GM15510 (cell line): ENCODE data around the gene ORM2.

Source experiments
- POLR2A ChIP-seq: IDR thresholded peaks from 3 replicates; pipeline ENCODE4 v1.6.1; 2011; ENCODE audit warnings: borderline replicate concordance; ENCODE audit not compliant: insufficient read length; ENCODE audit errors: extremely low read depth

Gene ORM2

GRCh38 chr9:114349713-114350480 is 20.2 kb downstream of the ORM2 start:
- TF ChIP-seq POLR2A, result no peak

DNA sequence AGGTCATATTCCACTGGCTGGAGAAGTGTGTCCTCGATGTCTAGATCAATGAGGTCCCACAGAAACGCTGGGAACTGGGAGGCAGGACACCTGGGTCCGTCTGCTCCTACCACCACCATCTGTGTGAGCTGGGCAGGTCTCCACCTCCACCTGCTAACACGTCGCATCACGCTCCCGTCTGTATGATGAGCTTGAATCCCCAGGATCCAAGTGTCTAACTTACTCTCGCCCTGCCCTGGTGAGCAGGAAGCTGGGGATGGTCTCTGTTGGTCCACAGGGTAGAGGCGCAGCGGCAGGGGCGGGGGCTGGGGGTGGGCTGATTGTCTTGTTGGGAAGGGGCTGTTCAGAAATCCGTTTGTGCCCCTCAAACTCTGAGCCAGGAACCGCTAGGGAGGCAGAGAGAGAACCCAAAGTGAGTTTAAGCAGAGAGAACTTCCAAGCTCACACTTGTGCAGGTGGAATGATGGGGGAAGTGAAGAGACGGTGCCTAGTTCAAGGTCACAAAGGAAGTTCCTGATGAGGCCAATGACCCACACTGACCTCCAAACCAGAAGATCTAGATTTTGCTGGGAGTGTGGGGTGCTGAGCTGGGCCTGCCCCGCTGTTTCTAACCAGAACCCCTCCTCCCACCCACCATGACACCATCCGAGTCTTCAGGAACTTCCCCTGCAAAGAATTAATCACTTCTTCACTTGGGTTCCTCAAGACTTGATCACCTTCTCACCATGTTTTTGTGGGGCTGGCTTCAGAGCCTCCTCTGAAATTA is 21.1 kb downstream of the ORM2 start:
- TF ChIP-seq POLR2A, result no peak

GRCh38 chr9:114351932-114352331 is 22.3 kb downstream of the ORM2 start:
- TF ChIP-seq POLR2A, result no peak

GRCh38 chr9:114355821-114356220 is 26.2 kb downstream of the ORM2 start:
- no peak for TF ChIP-seq POLR2A

DNA sequence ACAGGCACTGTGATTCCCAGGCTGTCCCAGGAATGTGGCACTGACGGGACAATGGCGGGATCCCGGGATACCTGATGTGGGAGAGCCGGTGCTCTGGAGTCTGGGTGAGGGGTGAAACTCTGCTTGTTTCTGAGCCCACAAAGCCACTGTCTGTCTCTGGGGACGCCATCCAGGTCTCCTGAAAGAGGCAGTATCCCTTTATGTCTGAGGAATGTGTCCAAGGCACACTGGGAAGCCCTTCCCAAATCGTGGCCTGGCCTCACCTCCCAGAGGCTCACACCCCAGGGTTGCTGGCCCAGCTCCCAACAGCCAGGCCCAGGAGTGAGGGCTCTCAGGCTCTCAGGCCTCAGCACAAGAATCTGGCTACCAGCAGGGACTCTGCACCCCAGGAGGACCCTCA is 27.1 kb downstream of the ORM2 start:
- no peak for TF ChIP-seq POLR2A

GRCh38 chr9:114357360-114357759 is 27.7 kb downstream of the ORM2 start:
- no peak for TF ChIP-seq POLR2A

GRCh38 chr9:114357911-114358328 is 28.3 kb downstream of the ORM2 start:
- no peak for TF ChIP-seq POLR2A

GRCh38 chr9:114359801-114360200 is 30.1 kb downstream of the ORM2 start:
- no peak for TF ChIP-seq POLR2A

GRCh38 chr9:114361542-114361941 is 31.9 kb downstream of the ORM2 start:
- TF ChIP-seq POLR2A, result no peak

DNA sequence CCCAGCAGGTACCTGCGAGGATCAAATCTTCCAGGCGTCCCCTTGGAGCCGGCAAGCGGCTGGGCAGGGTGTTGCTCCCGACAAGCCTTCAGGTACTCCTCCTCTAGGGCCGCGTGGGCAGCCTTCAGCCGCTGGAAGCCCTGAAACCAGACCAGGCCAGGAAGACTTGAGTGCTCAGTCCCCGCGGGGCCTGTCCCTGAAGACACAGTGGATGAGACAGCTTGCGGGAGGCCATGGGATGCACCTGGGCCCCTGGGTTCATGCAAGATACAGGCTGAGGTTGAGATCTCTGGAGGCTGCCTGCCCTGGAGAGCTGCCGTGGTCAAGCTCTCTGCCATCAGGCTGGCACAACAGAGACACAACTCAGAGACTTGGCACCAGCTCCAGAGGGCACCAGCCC is 32.7 kb downstream of the ORM2 start:
- TF ChIP-seq POLR2A, result no peak

DNA sequence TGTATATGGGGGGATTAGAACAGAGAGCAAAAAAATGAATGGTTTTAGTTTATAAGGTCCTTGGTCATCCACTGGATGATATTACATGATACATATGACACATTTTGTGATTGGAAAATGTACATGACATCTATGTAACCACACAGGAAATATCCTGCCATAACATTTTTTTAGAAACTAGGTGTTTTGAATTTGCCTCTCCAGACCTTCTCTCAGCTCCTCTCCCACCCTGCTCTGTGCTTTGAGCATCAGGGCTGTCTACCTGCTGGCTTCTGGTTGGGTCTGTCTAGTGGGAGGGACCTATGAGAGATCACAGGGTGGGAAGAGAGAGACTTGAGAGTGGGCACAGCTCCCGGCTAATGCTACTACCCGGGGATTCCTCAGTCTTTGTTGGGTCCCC is 33.8 kb downstream of the ORM2 start:
- TF ChIP-seq POLR2A, result no peak

- TF ChIP-seq POLR2A, result no peak
Observed at GRCh38 chr9:114364134-114365041, 34.7 kb downstream of the ORM2 start.

DNA sequence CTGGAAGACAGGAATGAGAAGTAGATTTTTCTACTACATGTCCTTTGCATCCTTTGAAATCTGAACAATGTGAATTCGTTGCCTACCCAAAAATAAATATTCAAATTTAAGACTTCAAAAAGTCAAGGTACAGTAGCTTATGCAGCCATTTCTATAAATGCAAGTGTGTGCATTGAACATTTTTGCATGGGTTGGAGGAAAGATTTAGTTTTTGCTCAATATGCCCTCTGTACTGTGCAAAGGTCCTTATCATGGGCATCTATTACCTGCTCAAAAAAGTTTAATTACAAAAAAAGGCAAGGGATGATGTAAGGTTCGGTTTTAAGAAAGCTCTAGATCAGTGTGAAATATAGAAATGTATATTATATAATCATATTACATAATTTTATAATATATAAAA is 35.5 kb downstream of the ORM2 start:
- TF ChIP-seq POLR2A, result no peak

GRCh38 chr9:114366334-114367128 is 36.9 kb downstream of the ORM2 start:
- no peak for TF ChIP-seq POLR2A
